SIG-M5 treated with dmso at 0.1 percent for 504 hours (cell line): ENCODE measurements around the gene DMPK.
"Not testable (repeated sequence)": the region's sequence is repeated elsewhere in the genome, so short reads cannot be mapped to it uniquely, and the experiment has no call there.

Experiments
- DNase-seq: peaks from one replicate; lab custom pipeline; 2025; ENCODE audit not compliant: unreplicated experiment; lab: John Stamatoyannopoulos, UW

The DMPK gene

GRCh38 chr19:45815481-45816216, 33.4 kb upstream of the DMPK start:
- no peak for DNase-seq

GRCh38 chr19:45814851-45815480, 32.7 kb upstream of the DMPK start, which contains the start of gene RSPH6A:
TSS of gene RSPH6A (minus strand) at chr19:45815308. CDS start at chr19:45815176, 132 bp downstream.
- DNase-seq = no peak

DNA sequence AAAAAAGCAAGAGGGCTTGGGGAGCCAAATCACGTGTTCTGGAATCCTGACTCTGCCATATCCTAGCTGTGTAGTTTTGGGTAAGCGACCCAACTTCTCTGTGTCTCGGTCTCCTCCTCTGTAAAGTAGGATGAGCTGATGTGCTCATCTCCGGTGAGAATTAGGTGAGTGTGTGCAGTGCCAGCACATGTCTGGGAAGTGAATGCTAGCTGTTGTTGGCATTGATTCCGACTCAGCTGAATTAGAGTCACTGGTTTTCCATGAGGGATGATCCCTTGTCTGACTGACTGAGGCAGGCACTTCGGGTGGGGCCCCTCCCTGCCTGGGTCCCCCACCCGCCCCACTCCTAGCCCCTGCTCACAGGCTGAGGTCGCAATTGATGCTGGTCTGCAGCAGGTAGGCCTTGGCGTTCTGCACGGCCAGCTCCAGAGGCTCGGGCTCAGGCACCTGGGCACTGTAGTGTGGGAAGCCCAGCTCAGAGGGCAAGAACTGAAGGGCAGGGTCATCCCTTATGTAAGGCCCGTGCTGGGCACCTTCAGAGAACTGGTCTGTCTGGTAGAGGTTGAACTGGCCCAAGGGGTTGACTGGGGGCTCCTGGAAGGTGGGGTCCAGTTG, 32.0 kb upstream of the DMPK start:
- no peak for DNase-seq

- DNase-seq = no peak
Observed at GRCh38 chr19:45812297-45812696, 30.0 kb upstream of the DMPK start.

DNA sequence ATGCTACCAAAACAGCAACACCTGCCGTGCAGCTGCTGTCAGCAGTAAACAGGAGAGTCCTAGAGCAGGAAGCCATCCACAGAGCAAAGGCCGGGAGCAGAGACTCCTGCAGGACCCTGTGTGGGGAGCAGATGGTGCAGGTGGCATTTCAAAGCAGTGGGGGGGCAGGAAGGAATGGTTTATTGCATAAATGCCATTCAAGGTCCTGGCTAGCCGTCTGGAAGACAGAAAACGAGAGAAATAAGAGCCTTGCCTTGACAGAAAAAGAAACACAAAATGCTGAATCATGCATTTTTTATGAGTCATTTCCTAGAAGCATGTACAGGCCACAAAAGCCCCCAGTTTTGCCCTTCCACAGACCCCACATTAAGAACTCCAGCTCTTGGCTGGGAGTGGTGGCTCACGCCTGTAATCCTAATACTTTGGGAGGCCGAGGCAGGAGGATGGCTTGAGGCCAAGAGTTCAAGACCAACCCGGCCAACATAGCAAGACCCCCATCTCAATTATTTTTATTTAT, 27.4 kb upstream of the DMPK start:
- peak; percentile 58 for DNase-seq

DNA sequence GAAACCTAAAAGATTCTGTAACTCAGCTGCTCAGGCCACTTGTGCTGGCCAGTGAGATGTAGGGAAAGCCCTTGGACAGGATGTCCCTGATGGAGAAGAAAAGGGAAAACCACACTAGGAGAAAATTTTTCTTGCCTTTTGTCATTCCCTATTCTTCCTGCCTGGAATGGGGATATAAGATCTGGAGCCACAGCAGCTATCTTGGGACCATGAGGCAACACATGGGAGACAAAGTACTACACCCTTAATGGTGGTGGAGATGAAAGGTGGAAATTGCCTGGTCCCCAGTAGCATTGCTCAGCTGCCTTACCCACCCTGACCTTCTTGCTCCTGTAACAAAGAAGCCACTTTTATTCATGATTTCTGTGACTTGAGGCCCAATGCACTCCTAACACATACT, 23.4 kb upstream of the DMPK start:
- no peak for DNase-seq

GRCh38 chr19:45804959-45805230, 22.6 kb upstream of the DMPK start:
- DNase-seq = no peak

- DNase-seq = no peak
Observed at GRCh38 chr19:45804140-45804958, 22.1 kb upstream of the DMPK start.

DNA sequence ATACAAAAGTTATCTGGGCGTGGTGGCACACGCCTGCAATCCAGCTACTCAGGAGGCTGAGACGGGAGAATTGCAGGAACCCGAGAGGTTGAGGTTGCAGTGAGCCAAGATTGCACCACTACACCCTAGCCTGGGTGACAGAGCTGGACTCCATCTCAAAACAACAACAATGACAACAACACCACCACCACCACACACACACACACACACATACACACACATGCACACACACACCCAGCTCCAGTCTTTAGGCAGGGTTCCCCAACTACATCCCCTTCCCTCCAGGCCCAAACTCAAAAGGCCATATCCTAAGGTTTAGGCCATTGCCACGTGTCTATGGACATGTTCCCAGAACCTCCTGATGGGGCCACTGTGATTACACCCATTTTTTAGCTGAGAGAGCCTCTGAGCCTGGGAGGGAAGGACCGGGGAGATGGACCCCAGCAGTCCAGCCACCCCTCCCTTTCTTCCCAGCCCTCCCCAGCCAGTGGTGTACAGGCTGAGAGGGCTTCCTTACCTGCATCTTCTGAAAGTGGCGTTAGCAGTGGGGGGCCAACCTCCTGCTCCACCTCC, 19.4 kb upstream of the DMPK start:
- no peak for DNase-seq

- no peak for DNase-seq
Observed at GRCh38 chr19:45800070-45800553, 17.8 kb upstream of the DMPK start.

- DNase-seq = not testable (repeated sequence)
Observed at GRCh38 chr19:45799541-45799940, 17.3 kb upstream of the DMPK start.

- peak; percentile 33 for DNase-seq
Observed at GRCh38 chr19:45798995-45799517, 16.8 kb upstream of the DMPK start.

- no peak for DNase-seq
Observed at GRCh38 chr19:45794627-45795026, 12.3 kb upstream of the DMPK start.

DNA sequence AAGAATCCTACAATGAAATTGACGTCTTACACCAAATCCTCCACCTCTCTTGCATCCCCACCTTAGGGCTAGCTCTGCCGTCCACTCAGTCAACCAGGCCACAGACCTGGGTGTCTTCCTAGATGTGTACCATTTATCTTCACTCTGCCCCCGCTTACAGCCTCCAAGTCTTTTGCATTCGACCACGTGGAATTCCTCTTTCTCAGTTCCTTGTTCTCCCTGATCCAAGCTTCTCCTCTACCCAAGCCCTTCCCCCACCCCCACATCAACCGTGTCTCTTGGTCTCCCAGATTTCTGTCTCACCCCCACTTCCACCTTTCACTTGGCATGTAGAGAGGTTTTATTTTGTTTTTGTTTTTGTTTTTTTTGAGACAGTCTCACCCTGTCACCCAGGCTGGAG, 11.6 kb upstream of the DMPK start:
- no peak for DNase-seq

GRCh38 chr19:45793178-45793564, 10.9 kb upstream of the DMPK start:
- no peak for DNase-seq

DNA sequence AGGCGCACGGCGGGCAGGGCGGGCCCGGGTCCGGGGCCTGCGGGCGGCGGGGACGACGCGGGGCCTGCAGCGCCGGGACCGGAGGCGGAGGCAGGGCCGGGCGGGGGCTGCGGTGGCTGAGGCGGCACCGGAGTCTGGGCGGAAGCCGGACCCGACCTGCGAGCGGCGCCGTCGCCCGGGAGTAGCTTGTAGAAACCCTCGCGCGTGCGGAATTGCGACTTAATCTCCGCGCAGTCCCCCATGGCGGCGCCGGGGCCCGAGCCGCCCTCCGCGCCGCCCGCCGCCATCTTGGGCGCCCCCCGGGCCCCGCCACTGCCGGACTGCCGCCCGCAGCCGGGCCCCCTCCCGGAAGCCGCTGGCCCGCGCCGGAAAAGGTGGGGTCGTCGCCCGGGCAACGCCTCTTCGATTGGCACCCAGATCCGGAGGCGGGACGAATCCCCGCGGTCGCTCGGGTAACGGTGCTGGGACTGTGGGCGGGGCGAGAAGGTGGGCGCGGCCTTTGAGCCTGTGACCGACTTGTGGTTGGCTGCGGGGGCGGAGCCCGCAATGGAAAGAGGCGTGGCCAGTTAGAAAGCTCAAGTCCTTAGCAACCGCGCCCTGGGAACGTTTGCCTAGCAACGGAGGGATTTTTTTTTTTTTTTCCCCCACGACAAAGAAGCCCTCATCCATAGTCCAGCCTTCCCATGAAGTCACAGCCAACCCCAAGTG, 10.3 kb upstream of the DMPK start, which contains the start of gene DMWD:
Gene DMWD, minus strand, starts transcription at position 376 of the 708 bp plus-strand sequence. Its CDS starts 89 bp downstream, at position 287.
- DNase-seq = peak; percentile 92

DNA sequence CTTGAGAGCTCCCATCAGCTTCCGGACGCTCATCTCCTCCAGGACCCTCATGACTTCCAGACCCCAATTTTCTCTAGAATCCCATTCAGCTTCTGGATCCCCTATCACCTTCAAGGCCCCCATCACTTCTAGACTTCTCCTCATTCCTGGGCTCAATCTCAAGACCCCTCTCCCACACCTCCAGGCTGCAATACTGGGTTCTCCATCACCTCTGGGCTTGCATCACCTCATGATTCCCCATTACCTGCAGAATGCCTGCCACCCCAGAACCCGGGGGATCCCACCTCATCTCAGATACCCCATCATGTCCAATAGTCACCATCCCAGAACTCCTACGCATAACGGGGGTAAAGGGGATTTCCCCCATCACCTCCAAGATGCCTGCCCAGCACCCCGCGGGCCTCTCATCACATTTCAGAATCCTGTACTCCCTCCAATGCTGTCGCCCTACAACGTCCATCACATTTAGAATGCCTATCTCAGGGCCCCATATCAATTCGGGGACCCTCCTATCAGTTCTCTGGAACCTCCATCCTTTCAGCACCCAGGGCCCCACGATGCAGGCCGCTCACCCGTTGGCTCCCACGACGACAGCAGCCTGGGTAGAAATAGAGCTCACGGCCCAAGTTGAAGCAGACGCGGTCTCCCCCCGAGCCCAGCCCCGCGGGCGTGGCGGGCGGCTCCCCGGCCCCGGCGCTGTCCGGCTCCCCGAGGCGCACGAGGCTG, 9.6 kb upstream of the DMPK start:
- DNase-seq = no peak

- peak; percentile 92 for DNase-seq
Observed at GRCh38 chr19:45790942-45791341, 8.7 kb upstream of the DMPK start.
